ENCODE data around the gene KLLN.
"Not testable (repeated sequence)": the region's sequence is repeated elsewhere in the genome, so short reads cannot be mapped to it uniquely, and the experiment has no call there.

The KLLN gene

DNA sequence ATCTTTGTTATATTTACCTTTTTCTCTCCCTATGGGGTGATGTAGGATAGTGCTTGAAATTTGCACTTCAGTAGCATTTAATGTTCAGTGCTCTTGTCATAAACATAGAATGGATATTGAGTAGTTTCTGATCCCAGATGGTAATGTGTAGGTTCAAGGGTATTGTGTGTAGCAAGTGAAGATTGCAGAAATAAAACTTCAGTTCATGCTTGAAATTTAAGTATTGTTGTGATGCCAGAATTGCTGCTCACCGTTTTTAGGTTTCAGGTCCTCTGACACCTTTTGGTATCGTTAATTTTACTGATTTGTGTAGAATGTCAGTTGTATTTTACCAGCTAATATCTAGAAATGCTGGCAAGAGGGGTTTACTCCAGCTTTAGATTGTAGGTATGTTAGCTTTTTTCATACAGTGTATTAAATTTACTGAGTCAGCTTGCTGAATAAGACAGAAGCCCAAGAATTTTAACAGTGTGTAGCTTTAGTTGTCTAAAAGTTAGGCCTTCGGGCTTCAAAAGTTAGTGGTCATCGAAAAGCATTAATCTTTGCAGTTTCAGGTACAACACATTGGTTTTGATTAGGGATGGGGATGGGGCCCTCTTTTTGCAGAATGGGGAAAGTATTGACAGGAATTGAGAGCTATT, 2.0 kb upstream of the KLLN start:
- no peak for DNase-seq

DNA sequence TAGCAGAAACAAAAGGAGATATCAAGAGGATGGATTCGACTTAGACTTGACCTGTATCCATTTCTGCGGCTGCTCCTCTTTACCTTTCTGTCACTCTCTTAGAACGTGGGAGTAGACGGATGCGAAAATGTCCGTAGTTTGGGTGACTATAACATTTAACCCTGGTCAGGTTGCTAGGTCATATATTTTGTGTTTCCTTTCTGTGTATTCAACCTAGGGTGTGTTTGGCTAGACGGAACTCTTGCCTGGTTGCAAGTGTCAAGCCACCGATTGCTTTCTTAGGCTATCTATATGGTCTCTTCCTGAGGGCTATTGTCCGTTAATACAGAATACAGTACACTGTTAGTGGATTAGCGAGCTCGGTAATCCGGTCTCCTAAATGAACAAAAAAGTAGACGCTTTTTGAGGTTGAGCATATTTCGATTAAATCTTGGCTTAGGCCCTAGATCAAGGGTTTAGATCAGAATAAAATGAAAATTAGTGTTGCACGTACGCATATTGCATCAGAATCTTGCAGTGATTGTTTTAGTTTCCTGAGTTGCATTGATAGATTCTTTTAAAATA, 1.2 kb upstream of the KLLN start:
- DNase-seq: no peak

- DNase-seq: not testable (repeated sequence)
Measured at GRCh38 chr10:87863951-87864495, 690 bp upstream of the KLLN start.

DNA sequence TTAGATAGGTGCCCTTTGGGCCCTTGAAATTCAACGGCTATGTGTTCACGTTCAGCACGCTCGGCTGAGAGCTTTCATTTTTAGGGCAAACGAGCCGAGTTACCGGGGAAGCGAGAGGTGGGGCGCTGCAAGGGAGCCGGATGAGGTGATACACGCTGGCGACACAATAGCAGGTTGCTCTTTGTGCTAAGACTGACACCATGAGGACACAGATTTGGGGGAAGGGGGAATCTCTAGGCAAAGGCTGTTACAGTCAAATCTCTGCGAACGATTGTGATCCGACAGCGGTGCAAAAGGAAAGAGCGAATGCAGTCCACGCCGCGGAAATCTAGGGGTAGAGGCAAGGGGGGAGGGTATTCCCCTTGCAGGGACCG, 667 bp downstream of the KLLN start:
- peak; percentile 63 for DNase-seq

GRCh38 chr10:87861953-87862678, 1.2 kb downstream of the KLLN start:
- DNase-seq: peak; percentile 95

GRCh38 chr10:87861566-87861952, 1.8 kb downstream of the KLLN start:
- peak; percentile 49 for DNase-seq

DNA sequence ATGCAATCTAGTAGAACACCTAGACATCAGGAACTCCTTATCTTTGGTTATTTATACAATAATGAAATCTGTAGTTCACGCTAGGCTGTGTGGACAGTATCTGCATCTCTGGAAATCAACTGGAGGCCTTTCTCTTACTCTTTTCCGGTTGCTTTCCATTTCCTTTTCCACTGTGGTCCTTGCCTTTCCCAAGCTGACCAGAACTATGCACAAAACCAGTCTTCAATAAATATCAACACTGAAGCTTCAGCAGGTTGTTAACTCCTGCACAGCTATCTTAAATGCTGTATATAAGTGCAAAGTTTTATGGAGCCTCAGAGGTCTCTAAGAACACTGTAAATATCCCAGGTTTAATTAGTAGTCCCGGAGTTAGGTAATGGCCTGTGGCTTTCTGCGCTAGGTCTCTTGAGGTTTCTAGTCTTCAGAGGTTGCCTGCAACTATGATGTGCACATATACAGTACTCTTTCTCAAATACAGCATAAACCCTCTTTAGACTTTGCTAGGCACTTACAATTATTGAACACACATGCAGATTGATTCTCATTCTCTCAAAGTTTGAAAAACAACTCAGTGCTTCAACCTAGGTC, 2.4 kb downstream of the KLLN start:
- DNase-seq: no peak

DNA sequence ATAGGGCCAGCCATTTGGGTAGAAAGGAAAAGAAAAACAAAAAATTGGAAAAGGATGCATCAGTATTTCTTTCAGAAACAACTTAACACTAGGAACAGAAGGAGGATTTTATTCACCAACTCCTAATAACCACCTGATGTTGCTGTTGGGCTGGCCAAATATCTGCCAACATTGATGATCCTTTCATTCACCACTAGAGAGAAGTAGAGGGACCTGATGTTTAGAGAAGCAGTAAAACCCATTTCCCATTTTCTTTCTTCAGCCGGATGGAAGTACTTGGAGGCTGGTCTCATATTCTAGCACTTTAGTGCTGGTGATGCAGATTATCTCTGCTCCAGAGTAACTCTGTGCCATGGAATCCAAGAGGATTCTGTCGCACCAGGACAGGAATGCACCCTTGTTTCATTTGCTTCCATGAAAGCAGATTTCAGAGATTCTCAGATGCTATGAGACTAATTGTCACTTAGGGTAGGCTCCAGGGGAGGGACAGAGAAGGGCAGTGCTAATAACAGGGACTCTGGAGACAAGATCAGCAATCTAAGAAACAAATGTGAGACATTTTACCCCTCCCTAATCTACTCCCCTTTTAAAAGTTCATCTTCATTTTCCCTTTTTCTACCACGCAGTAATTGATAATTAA, 3.1 kb downstream of the KLLN start:
- DNase-seq: peak; percentile 65

DNA sequence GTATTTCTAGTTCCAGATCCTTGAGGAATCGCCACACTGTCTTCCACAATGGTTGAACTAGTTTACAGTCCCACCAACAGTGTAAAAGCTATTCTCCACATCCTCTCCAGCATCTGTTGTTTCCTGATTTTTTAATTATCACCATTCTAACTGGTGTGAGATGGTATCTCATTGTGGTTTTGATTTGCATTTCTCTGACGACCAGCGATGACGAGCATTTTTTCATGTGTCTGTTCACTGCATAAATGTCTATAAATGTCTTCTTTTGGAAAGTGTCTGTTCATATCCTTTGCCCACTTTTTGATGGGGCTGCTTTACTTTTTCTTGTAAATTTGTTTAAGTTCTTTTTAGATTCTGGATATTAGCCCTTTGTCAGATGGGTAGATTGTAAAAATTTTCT, 7.7 kb downstream of the KLLN start:
- not testable (repeated sequence) for DNase-seq

- not testable (repeated sequence) for DNase-seq
Measured at GRCh38 chr10:87855247-87855646, 8.1 kb downstream of the KLLN start.

DNA sequence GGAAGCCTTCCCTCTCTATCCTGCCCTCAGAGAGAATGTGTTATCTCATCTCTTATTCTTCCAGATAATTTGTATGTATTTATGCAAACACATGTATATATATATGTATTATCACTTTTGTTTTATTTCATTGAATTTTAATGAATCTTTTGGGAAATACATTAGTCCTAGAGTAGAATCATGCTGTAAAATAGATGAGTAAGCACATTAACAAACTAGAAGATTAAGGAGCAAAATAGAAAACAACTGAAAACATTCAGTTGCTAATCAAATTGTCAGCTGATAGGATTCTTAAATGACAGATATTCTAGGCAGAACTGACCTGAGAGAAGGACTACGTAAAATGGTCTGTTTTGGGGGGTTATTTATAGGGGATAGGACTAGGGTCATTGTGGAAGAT, 11.2 kb downstream of the KLLN start:
- DNase-seq: no peak

DNA sequence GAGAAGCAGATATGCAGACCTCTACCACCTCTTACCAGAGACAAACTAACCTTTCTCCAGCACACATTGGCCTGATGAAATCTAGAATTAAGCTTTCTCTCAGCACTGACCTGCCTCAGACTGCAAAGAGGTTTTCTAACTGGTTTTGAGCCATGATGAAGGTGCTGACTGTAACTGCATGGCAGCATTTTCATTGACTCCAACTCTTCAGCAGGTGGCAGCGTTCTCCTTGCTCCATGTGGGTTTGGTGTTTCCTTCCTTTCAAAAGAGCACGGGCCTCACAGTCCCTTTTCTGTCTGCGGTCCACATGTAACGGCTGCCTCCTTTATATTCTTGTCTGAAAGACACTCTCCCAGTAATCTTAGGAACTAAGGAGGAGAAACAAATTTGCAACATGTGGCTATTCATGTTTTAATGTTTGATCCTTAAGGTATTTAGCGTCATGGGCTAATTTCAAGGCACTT, 12.6 kb downstream of the KLLN start:
- DNase-seq: peak; percentile 65

DNA sequence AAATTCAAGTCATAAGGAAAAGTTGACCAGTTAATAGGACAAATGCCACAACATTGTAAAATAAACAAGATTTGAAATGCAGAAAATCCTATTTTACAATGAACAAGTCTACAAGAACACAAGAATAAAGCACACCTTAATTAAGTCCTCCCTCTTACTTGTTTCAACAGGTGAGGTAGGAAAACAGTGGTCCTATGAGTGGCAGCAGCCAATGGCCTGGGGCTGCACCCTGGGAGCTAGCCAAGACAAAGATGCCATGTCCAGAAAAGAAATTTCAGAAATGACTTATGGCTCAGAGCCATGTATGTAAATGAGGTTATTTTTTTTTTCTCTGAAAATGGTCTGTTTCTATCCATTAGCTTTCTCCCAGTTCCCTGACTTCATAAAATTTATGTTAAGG, 14.3 kb downstream of the KLLN start:
- no peak for DNase-seq

DNA sequence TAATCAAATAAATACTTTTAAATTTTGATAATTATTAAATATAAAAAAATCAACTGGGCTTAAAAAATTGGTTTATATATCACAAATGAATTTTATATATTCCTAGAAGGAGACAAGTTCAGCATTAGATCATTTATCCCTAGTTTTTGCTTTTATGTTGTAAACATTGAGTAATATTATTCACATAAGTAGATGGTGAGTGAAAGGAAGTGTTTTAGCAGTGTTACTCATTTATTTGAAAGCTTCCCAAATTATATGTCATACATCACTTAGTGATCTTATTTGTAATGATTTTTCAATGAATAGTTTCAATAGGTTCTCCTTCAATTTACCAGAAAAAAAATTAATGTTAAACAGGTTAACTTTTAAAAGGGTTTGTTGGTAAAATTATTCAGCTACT, 15.8 kb downstream of the KLLN start:
- DNase-seq: no peak

- DNase-seq: not testable (repeated sequence)
Measured at GRCh38 chr10:87846711-87847110, 16.6 kb downstream of the KLLN start.

- DNase-seq: no peak
Measured at GRCh38 chr10:87846023-87846422, 17.3 kb downstream of the KLLN start.

DNA sequence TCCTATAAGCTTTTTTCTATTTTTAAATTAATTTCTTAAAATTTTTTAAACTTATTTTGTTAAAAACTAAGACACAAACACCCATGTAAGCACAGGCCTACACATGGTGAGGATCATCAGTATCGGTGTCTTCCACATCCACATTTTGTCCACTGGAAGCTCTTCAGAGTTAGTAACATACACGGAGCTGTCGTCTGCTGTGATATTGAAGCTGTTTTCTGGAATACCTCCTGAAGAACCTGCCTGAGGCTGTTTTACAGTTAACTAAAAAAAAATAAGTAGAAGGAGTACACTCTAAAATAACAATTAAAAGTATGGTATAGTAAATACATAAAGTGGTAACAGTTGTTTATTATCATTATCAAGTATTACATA, 17.7 kb downstream of the KLLN start:
- no peak for DNase-seq

GRCh38 chr10:87844837-87845623, 18.3 kb downstream of the KLLN start:
- DNase-seq: no peak

GRCh38 chr10:87843714-87844113, 19.6 kb downstream of the KLLN start:
- no peak for DNase-seq

- DNase-seq: peak; percentile 43
Measured at GRCh38 chr10:87842776-87843497, 20.4 kb downstream of the KLLN start.

DNA sequence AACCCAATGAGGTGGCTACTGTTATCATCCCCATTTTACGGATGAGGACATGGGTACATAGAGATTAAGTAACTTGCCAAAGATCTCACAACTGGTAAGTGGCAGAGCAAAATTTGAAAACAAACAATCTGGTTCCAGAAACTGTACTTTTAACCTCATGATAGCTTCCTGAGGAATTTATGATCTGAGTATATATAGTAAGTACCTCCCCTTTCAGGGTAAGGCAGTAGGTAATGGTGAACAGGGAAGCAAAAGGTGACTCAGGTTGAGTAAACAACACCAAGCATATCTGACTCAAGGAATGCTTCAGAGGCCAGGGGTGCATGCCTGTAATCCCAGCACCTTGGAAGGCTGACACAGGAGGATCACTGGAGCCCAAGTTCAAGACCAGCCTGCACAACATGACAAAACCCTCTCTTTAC, 21.1 kb downstream of the KLLN start:
- DNase-seq: no peak

DNA sequence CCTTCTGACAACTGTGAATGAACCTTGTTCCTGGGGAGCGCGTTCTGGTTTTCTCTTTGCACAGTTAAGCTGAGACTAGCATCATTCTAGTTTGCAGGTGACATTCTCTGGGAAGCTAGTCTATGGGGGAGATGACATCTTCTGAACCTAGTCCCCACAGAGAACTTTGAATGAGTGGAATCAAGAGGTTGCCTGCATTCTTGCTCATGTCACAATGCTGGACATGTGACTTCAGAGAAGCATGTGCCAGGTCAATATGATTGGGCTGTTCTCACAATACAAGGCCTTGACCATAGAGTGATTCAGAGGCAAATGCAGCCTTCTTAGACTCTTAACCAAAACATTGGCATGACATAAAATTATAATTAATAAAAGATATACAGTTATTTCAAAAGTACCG, 22.1 kb downstream of the KLLN start:
- DNase-seq: no peak
